CMK (cell line): ENCODE measurements around the gene TM4SF4.

Experiments used
- DNase-seq: peaks from one replicate; pipeline ENCODE4 v3.0.0-alpha.2; 2010; ENCODE audit warnings: low read depth

Gene TM4SF4

DNA sequence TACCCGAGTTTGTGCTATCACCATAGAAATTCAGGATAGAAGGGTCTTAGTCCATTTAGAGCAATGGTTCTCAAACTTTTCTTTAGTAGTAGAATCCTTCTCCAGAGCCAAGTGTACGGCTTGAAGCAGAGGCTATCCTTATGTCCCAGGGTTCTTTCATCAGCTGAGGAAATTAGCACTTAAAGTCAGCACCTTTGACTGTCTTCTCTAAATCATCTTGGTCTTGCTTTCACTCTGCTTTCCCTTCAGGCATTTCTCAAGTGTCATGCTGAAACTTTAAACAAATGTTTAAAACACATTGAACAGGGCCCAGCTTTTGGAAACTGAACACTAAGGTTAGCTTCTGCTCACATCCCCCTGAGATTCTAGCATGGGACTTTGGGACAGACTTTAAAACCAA is 78.2 kb downstream of the TM4SF4 start:
- no peak for DNase-seq
